DLD1 (cell line): Measurements from ENCODE around the gene TLR8.
"Not testable (repeated sequence)": the region's sequence is repeated elsewhere in the genome, so short reads cannot be mapped to it uniquely, and the experiment has no call there.

Source experiments
- in situ Hi-C: cut with HindIII; loops from 2 replicates; pipeline ENCODE4 v1.10.0; 2017; ENCODE audit warnings: low sequenced_read_pairs

Gene TLR8

DNA sequence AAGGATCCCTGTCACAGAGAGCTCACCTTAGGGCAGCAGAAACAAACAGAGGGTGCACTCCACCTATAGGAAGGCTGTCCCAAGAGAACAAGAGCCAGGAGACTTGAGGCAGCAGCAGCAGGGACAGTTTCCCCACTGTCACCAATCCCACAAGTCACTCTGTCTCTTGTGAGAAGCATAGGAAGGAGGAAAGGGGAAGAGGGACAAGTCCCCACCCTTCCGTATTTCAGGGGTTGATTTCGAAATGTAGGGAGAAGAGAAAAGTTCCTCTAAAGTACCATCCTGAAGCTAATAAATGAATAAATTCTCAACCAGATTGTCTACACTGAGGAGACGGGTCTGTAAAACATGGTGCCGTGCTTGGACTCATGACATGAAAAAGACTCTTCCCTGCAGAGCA lies 9.5 kb upstream of the TLR8 start:
- in situ Hi-C loops: no loop called here

- in situ Hi-C loops: no loop called here
Measured at GRCh38 chrX:12898073-12898472, 8.3 kb upstream of the TLR8 start.

DNA sequence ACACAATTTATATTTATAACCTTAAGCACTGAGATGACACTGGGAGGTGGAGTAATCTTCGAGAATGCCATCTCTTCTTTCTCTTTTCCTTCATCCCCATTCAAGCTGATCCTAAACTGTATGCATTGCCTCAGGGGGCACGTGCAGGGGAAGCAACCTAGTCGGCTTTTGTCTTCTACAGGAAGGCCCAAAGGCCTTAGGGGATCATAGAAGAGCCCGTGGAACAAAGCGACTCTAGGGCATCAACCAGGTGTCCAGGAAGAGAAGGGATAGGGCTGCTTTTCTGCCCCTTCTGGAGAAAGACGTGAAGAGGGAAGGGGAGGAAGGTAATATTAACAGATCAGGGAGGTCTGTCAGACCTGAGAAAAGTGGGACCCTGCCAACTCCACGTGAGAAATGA lies 6.9 kb upstream of the TLR8 start:
- in situ Hi-C loops: no loop called here

DNA sequence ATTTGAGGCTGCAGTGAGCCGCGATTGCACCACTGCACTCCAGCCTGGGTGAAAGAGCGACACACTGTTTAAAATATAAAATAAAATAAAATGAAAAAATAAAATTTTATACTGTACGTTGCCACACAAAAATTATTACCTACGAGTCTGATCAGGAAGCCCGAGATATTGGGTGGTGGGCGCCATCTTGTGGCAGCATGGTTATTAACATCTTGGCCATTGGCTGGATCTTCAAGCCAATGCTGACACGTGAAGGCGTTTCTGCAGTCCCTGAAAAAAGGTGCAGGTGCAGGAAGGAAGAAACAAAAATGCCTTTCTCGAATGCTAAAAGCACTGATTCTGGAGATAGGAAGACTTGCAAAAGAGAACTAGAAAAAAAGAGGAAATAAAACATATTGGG lies 4.9 kb upstream of the TLR8 start:
- in situ Hi-C loops: no loop called here

DNA sequence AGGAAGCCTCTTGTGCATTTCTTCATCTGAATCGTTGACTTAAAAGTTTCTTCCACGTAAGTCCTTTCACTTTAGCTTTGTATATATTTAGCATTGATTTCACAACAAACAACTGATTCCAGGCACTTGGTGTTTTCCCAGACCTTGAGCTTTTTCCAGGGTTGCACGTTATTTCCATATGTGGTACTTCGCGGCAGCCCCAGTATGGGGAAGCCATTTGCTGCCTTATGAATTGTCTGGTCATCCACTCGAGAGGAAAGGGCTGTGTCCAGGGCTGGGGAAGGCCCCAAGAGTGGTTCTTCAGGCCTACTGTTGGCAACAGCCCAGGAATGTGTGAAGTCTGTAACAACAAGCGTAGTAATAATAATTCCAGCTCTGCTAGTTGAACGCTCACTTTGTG lies 2.8 kb upstream of the TLR8 start:
- in situ Hi-C loops: no loop called here

GRCh38 chrX:12910423-12911121 lies 4.2 kb downstream of the TLR8 start:
- in situ Hi-C loops: no loop called here

GRCh38 chrX:12911122-12911470 lies 4.7 kb downstream of the TLR8 start:
- in situ Hi-C loops: no loop called here

DNA sequence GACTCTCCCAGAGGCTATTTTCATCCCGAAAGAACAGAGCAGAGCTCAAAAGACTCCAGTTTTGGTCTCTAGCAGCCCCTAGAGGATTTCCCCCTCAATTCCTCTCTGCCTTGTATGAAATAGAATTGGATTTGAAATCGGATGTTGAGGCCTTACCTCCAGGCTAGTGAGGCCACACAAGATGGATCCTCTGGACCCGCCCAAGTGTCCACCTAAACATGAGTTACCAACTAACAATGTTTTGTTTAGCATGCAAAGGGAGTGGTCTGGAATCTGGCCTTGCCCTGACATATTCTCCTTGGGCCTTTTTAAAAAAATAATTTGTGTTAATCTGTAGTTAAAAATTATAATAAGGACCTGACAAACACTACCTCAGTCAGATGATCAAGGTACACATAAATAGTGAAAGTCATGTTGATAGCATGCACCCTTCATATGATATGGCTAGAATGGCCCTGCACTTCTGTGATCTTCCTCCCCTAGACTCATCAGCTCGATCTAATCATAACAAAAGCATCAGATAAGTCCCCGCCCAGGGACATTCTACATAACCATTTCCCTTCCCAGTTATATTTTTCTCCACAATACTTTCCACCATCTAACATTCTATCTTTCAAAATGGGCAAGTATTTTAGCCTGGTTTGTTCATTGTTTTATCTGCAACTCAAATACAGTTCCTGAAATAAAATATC lies 6.5 kb downstream of the TLR8 start:
- in situ Hi-C loops: no loop called here

- in situ Hi-C loops: no loop called here
Measured at GRCh38 chrX:12917753-12918152, 11.3 kb downstream of the TLR8 start.

DNA sequence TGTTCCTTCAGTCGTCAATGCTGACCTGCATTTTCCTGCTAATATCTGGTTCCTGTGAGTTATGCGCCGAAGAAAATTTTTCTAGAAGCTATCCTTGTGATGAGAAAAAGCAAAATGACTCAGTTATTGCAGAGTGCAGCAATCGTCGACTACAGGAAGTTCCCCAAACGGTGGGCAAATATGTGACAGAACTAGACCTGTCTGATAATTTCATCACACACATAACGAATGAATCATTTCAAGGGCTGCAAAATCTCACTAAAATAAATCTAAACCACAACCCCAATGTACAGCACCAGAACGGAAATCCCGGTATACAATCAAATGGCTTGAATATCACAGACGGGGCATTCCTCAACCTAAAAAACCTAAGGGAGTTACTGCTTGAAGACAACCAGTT lies 12.6 kb downstream of the TLR8 start:
- in situ Hi-C loops: no loop called here

DNA sequence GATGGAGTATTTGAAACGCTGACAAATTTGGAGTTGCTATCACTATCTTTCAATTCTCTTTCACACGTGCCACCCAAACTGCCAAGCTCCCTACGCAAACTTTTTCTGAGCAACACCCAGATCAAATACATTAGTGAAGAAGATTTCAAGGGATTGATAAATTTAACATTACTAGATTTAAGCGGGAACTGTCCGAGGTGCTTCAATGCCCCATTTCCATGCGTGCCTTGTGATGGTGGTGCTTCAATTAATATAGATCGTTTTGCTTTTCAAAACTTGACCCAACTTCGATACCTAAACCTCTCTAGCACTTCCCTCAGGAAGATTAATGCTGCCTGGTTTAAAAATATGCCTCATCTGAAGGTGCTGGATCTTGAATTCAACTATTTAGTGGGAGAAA lies 13.2 kb downstream of the TLR8 start:
- in situ Hi-C loops: no loop called here

- in situ Hi-C loops: no loop called here
Measured at GRCh38 chrX:12920990-12921389, 14.6 kb downstream of the TLR8 start.

DNA sequence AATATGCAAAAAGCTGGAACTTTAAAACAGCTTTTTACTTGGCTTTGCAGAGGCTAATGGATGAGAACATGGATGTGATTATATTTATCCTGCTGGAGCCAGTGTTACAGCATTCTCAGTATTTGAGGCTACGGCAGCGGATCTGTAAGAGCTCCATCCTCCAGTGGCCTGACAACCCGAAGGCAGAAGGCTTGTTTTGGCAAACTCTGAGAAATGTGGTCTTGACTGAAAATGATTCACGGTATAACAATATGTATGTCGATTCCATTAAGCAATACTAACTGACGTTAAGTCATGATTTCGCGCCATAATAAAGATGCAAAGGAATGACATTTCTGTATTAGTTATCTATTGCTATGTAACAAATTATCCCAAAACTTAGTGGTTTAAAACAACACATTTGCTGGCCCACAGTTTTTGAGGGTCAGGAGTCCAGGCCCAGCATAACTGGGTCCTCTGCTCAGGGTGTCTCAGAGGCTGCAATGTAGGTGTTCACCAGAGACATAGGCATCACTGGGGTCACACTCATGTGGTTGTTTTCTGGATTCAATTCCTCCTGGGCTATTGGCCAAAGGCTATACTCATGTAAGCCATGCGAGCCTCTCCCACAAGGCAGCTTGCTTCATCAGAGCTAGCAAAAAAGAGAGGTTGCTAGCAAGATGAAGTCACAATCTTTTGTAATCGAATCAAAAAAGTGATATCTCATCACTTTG lies 15.6 kb downstream of the TLR8 start:
- in situ Hi-C loops: no loop called here

GRCh38 chrX:12922599-12922919 lies 16.1 kb downstream of the TLR8 start:
- in situ Hi-C loops: no loop called here

DNA sequence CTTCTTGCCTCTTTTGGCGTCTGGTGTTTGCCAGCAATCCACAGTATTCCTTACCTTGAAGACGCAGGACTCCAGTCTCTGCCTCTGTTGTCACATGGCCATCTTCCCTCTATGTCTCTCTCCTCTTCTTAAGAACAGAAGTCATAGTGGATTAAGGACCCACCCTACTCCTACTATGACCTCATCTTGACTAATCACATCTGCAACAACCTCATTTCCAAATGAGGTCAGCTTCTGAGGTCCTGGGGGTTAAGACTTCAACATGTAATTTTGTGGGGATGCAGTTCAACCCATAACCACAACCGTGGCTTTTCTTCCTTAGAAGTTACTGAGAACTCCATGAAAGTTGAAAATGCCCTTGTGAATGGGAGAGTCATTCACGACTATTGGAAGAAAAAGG lies 23.3 kb downstream of the TLR8 start:
- in situ Hi-C loops: no loop called here

- in situ Hi-C loops: no loop called here
Measured at GRCh38 chrX:12930150-12930549, 23.7 kb downstream of the TLR8 start.

GRCh38 chrX:12932244-12932643 lies 25.8 kb downstream of the TLR8 start:
- in situ Hi-C loops: no loop called here

- in situ Hi-C loops: no loop called here
Measured at GRCh38 chrX:12934850-12935249, 28.4 kb downstream of the TLR8 start.

DNA sequence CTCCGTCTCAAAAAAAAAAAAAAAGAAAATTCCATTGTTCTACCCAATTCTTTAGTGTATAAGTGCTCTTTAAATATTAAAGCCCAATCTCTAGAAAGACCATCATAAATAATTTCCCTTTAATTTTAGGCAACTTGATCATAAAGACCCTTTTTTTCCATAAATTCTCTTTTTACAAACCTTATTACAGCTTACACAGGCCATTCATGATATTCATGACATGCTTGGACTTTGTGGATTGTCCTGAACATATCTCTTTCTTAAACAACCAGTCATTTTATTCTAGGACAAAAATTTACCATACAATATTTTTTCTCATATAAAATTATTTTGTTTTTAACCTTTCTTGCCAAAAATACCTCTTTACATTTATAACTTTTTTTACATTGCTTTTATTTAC lies 30.5 kb downstream of the TLR8 start:
- in situ Hi-C loops: no loop called here

GRCh38 chrX:12940471-12940870 lies 34.1 kb downstream of the TLR8 start:
- in situ Hi-C loops: not testable (repeated sequence)

DNA sequence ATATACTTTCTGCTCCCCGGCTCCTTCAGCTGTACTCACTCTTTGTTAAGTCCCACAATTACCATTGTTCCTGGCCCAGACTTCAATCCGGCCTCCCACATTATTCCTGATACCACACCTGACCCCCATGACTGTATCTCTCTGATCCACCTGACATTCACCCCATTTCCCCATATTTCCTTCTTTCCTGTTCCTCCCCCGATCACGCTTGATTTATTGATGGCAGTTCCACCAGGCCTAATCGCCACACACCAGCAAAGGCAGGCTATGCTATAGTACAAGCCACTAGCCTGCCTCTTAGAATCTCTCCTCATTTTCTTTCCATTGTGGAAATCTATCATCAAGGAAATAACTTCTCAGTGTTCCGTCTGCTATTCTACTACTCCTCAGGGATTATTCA lies 37.2 kb downstream of the TLR8 start:
- in situ Hi-C loops: not testable (repeated sequence)

- in situ Hi-C loops: not testable (repeated sequence)
Measured at GRCh38 chrX:12944452-12944851, 38.0 kb downstream of the TLR8 start.
